GM12878 (cell line): ENCODE results near the gene METTL17. TPM values are rescaled to one million over a fixed set of nuclear protein-coding genes. Genes with fewer than 3 reads are reported as not detected.

ENCODE experiments used
- ATAC-seq: fragments of 200-7000 bp; cut with Tn5 transposase; 3 replicates; pipeline ENCODE4 v1.9.1; 2020; ENCODE audit warnings: mild to moderate bottlenecking, moderate library complexity
- BruUV-seq: library from RNA; stranded (reverse); fragments of 400-500 nt; replicated peaks from 2 replicates; lab custom pipeline; 2021; lab: Mats Ljungman, UMichigan
- CTCF ChIA-PET: fragments of 300-600 bp; sonication (Branson Sonifier 250); formaldehyde crosslinking; extraction: SDS; loops from one replicate; lab custom pipeline; 2021; ENCODE audit warnings: inconsistent platforms; lab: Yijun Ruan, JAX
- POLR2A ChIA-PET: fragments of 350-600 bp; formaldehyde crosslinking; extraction: SDS; loops from one replicate; lab custom pipeline; 2021; ENCODE audit warnings: inconsistent platforms; lab: Charles Lee
- RAD21 ChIA-PET: fragments of 300-600 bp; sonication (Branson Sonifier 250); formaldehyde crosslinking; loops from one replicate; lab custom pipeline; 2023; ENCODE audit warnings: antibody characterized with exemption; ENCODE audit not compliant: unreplicated experiment; lab: Charles Lee
- SMC1A ChIA-PET: fragments of 300-600 bp; sonication (Branson Sonifier 250); formaldehyde crosslinking; loops from one replicate; lab custom pipeline; 2023; ENCODE audit not compliant: unreplicated experiment, uncharacterized antibody; lab: Charles Lee
- DNase-seq: peaks from one replicate; pipeline ENCODE4 v3.0.0-alpha.2; 2011; ENCODE audit warnings: low read depth, low spot score
- FAIRE-seq: peaks from 3 replicates; lab custom pipeline; 2011; peaks lifted over from hg19 to GRCh38; lab: Jason Lieb, UNC
- H2AFZ ChIP-seq: 2 replicates; pipeline ENCODE4 v1.6.0; 2011; ENCODE audit warnings: low read depth, low read length, control low read depth; ENCODE audit not compliant: control insufficient read depth
- H3K27ac ChIP-seq: 2 replicates; pipeline ENCODE4 v1.5.1; 2011; ENCODE audit warnings: control low read depth; ENCODE audit not compliant: control insufficient read depth, insufficient read depth
- H3K27me3 ChIP-seq, 2 experiments: replicated peaks in 1 of 2; 2 replicates each; pipeline versions ENCODE4 v1.6.0 to v1.6.1; 2011; ENCODE audit warnings: low read length in 1 of 2; ENCODE audit not compliant: control insufficient read depth in 2 of 2, insufficient read depth in 2 of 2
- H3K36me3 ChIP-seq, 2 experiments: 2 replicates each; pipeline ENCODE4 v1.5.1; 2011; ENCODE audit warnings: low read length in 1 of 2; ENCODE audit not compliant: control insufficient read depth in 2 of 2, insufficient read depth in 2 of 2
- H3K4me1 ChIP-seq: 2 replicates; pipeline ENCODE4 v1.6.1; 2011; ENCODE audit warnings: mild to moderate bottlenecking, low read length, moderate library complexity, mixed read lengths; ENCODE audit not compliant: control insufficient read depth, insufficient read depth
- H3K4me2 ChIP-seq: 2 replicates; pipeline ENCODE4 v1.6.0; 2011; ENCODE audit warnings: control low read depth; ENCODE audit not compliant: control insufficient read depth, insufficient read depth
- H3K4me3 ChIP-seq: fragments of 200-600 bp; sonication (generic); 2 replicates; pipeline ENCODE4 v1.5.1; 2016
- H3K79me2 ChIP-seq: 2 replicates; pipeline ENCODE4 v1.6.0; 2011; ENCODE audit warnings: low read length; ENCODE audit not compliant: control insufficient read depth, insufficient read depth
- H3K9ac ChIP-seq: 2 replicates; pipeline ENCODE4 v1.8.0; 2011; ENCODE audit warnings: low read length, control low read depth, mixed read lengths; ENCODE audit not compliant: control insufficient read depth, insufficient read depth
- H3K9me3 ChIP-seq: replicated peaks from 3 replicates; pipeline ENCODE4 v1.5.1; 2011; ENCODE audit warnings: mild to moderate bottlenecking, low read length; ENCODE audit not compliant: control insufficient read depth, insufficient read depth
- H4K20me1 ChIP-seq: 2 replicates; pipeline ENCODE4 v1.6.0; 2011; ENCODE audit not compliant: control insufficient read depth, insufficient read depth
- BRCA1 ChIP-seq: IDR thresholded peaks from 2 replicates; pipeline ENCODE4 v1.6.1; 2011; ENCODE audit warnings: low read depth, low read length, improper control_type of control experiment
- CBX5 ChIP-seq: sonication (generic); IDR thresholded peaks from 2 replicates; pipeline ENCODE4 v1.6.1; 2016; ENCODE audit warnings: low read depth, moderate library complexity, mild to moderate bottlenecking, inconsistent platforms
- CEBPZ ChIP-seq: fragments of 150-350 bp; IDR thresholded peaks from 2 replicates; pipeline ENCODE4 v1.6.1; 2016; ENCODE audit warnings: low read depth, low read length
- CREB1 ChIP-seq: IDR thresholded peaks from 2 replicates; pipeline ENCODE4 v1.6.1; 2012; ENCODE audit warnings: low read depth, mild to moderate bottlenecking, inconsistent platforms
- FOXM1 ChIP-seq: IDR thresholded peaks from 2 replicates; pipeline ENCODE4 v1.6.1; 2012; ENCODE audit warnings: low read depth, mild to moderate bottlenecking, inconsistent platforms, low read length, moderate library complexity
- HCFC1 ChIP-seq: fragments of 150-350 bp; IDR thresholded peaks from 2 replicates; pipeline ENCODE4 v1.6.1; 2014; ENCODE audit warnings: low read length
- NRF1 ChIP-seq: conservative IDR thresholded peaks from 2 replicates; pipeline ENCODE4 v1.6.1; 2011; ENCODE audit warnings: mild to moderate bottlenecking, low read depth, low read length, improper control_type of control experiment
- RB1 ChIP-seq: fragments of 450-650 bp; formaldehyde crosslinking; IDR thresholded peaks from 2 replicates; pipeline ENCODE4 v1.6.1; 2017; ENCODE audit warnings: mild to moderate bottlenecking, borderline replicate concordance
- SUZ12 ChIP-seq: fragments of 200-600 bp; sonication (generic); IDR thresholded peaks from one replicate; pipeline ENCODE4 v1.6.1; 2018; ENCODE audit warnings: antibody characterized with exemption, mild to moderate bottlenecking; ENCODE audit not compliant: unreplicated experiment
- WGBS: methylation state at CpG from one replicate; pipeline ENCODE4 v1.1.6; 2016; ENCODE audit warnings: low lambda C conversion rate; ENCODE audit not compliant: insufficient replicate concordance, insufficient coverage; ENCODE audit errors: missing lambda C conversion rate; 5-methylcytosine and 5-hydroxymethylcytosine counted together
- in situ Hi-C: fragments of 300-500 bp; cut with MboI; formaldehyde crosslinking; loops from 9 replicates; pipeline ENCODE4 v1.14.3; 2018; ENCODE audit warnings: mixed read lengths
- intact Hi-C: fragments of 100-400 bp; cut with micrococcal nuclease; formaldehyde crosslinking; loops from one replicate; pipeline ENCODE4 v1.14.2; 2022; ENCODE audit not compliant: unreplicated experiment
- polyA plus RNA-seq, 11 experiments: library from polyadenylated mRNA; depleted of rRNA in 4 of 11; unstranded in 6 of 11; stranded (reverse) in 5 of 11; fragments of >200 nt; fragmentation: Nextera tagmentation in 4 of 11; fragmentation: Illumina TruSeq in 1 of 11; extraction: Ambion mirVana in 4 of 11; extraction: Trizol in 1 of 11; gene quantifications; 1 replicate in 1 of 11; 2 replicates in 10 of 11; pipeline versions ENCODE4 v1.2.1 to v1.2.3, GENCODE V29; 2011 to 2016; ENCODE audit warnings: inconsistent platforms in 2 of 11, missing spikeins in 2 of 11, low read depth in 1 of 11
- total RNA-seq, 4 experiments: library from RNA; depleted of rRNA in 3 of 4; stranded (reverse); fragments of >200 nt in 3 of 4; fragmentation: Illumina TruSeq in 1 of 4; extraction: Trizol in 1 of 4; gene quantifications; 2 replicates each; pipeline versions ENCODE4 v1.2.1 to v1.2.3, GENCODE V29; 2013 to 2021

The METTL17 gene
- total and polyA plus RNA-seq, 10 of the 15 experiments (the other 5 are each of a cell fraction or from before 2014, with no cell fraction given), result 70.4 to 130 (median 97.5) TPM

- TF ChIP-seq CREB1, result no peak
- no peak for TF ChIP-seq NRF1
- no peak for TF ChIP-seq CEBPZ
- no peak for TF ChIP-seq BRCA1
- no peak for TF ChIP-seq HCFC1
- no peak for TF ChIP-seq RB1
- TF ChIP-seq SUZ12, result no peak
- no peak for TF ChIP-seq FOXM1
These were observed 29.0 kb downstream of the METTL17 start (continued) for GRCh38 chr14:21018781-21019180.

GRCh38 chr14:21019366-21019765 lies 29.6 kb downstream of the METTL17 start:
- Histone ChIP-seq H4K20me1 (no peaks in the 10 kb centered on the region), H3K9me3 (no peaks in the 10 kb centered on the region), H3K9ac (no peak overlapping the region), H3K4me1 (peaks cover under 1% of the 10 kb centered on the region; the same call in 1 of the 2 replicates), H3K27ac (no peak overlapping the region), H3K4me3 (no peak overlapping the region), H2AFZ (no peak overlapping the region), H3K36me3 (no peaks in the 10 kb centered on the region), H3K27me3 (peaks cover 11 to 15% of the 10 kb centered on the region in 2 experiments), H3K4me2 (no peak overlapping the region), H3K79me2 (no peaks in the 10 kb centered on the region)
- SMC1A ChIA-PET, result interaction anchor here (1.4 to 2.2 kb wide), 2 partner anchors 21 to 86 kb away, joined by 4 to 11 read pairs; no protein-coding TSS in a partner anchor
- DNase-seq (no peak), FAIRE-seq (no peak), ATAC-seq (no peak)
- CTCF ChIA-PET, result interaction anchor here (1.2 to 10.7 kb wide), 4 partner anchors 14 to 85 kb away, joined by 3 to 253 read pairs (median 4); partner anchors contain the start of gene TMEM253
- WGBS, result 8% methylated on average over 1 of the region's 1 CpG
- RAD21 ChIA-PET, result interaction anchor here (1.1 to 1.2 kb wide), 2 partner anchors 17 to 86 kb away, joined by 3 to 4 read pairs; no protein-coding TSS in a partner anchor
- intact Hi-C loops, result no loop called here
- TF ChIP-seq CBX5, result no peak
- BruUV-seq, result no TSS peak
- POLR2A ChIA-PET, result interaction anchor here (0.6 to 0.7 kb wide), 2 partner anchors 16 to 29 kb away, joined by 4 to 9 read pairs; no protein-coding TSS in a partner anchor
- in situ Hi-C loops, result loop anchor here (5.0 kb wide), 1 partner anchor 83 kb away; the partner anchor contains the start of gene TMEM253
